ENCODE measurements around the gene TRIM36.
A peak's percentile ranks its signal among the peaks of the same experiment; 100 is the strongest.

Gene TRIM36

GRCh38 chr5:115109840-115110239, 59.9 kb downstream of the TRIM36 start:
- no peak overlapping the region for H3K4me3 ChIP-seq (ENCODE audit: low read depth, low read length)
- no peak for TF ChIP-seq CTCF (IDR thresholded peaks at IDR 0.05; ENCODE audit: insufficient read depth, low read depth, low read length, missing control alignments)
- DNase-seq (ENCODE audit: low read depth): no peak

- H3K4me3 ChIP-seq (ENCODE audit: low read depth, low read length): no peak overlapping the region
- no peak for TF ChIP-seq CTCF (IDR thresholded peaks at IDR 0.05; ENCODE audit: insufficient read depth, low read depth, low read length, missing control alignments)
- no peak for DNase-seq (ENCODE audit: low read depth)
Observed at GRCh38 chr5:115109356-115109755, 60.4 kb downstream of the TRIM36 start.

GRCh38 chr5:115100319-115100955, 69.3 kb downstream of the TRIM36 start:
- no peak overlapping the region for H3K4me3 ChIP-seq (ENCODE audit: low read depth, low read length)
- DNase-seq (ENCODE audit: low read depth): no peak
- no peak for TF ChIP-seq CTCF (IDR thresholded peaks at IDR 0.05; ENCODE audit: insufficient read depth, low read depth, low read length, missing control alignments)

- H3K4me3 ChIP-seq (ENCODE audit: low read depth, low read length): no peak overlapping the region
- TF ChIP-seq CTCF (IDR thresholded peaks at IDR 0.05; ENCODE audit: insufficient read depth, low read depth, low read length, missing control alignments): peak; percentile 76
- peak; percentile 65 for DNase-seq (ENCODE audit: low read depth)
Observed at GRCh38 chr5:115098041-115098702, 71.5 kb downstream of the TRIM36 start.

- no peak for TF ChIP-seq CTCF (IDR thresholded peaks at IDR 0.05; ENCODE audit: insufficient read depth, low read depth, low read length, missing control alignments)
- no peak for DNase-seq (ENCODE audit: low read depth)
- no peak overlapping the region for H3K4me3 ChIP-seq (ENCODE audit: low read depth, low read length)
Observed at GRCh38 chr5:115097236-115097635, 72.5 kb downstream of the TRIM36 start.

GRCh38 chr5:115096034-115096769, 73.5 kb downstream of the TRIM36 start:
- no peak for DNase-seq (ENCODE audit: low read depth)
- TF ChIP-seq CTCF (IDR thresholded peaks at IDR 0.05; ENCODE audit: insufficient read depth, low read depth, low read length, missing control alignments): no peak
- no peak overlapping the region for H3K4me3 ChIP-seq (ENCODE audit: low read depth, low read length)

All from GM12865 (cell line).